ENCODE data around the gene SLC30A9.

The SLC30A9 gene

DNA sequence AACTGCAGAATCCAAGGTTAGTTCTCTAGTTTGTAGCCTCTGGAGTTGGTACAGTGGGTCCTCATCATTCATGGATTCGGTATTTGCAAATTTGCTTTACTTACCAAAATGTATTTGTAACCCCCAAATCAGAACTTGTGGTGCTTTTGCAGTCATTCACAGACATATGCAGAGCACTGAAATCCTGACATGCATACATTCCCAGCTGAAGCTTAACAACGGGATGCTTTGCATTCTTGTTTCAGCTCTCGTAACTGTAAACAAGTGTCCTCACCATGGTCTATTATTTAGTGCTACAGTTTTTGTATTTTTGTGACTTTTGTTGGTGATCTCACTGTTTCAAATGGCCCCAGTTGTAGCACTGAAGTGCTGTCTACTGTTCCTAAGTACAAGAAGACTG lies 146.0 kb downstream of the SLC30A9 start:
- no peak for DNase-seq (ENCODE audit: low read depth in 2 of 2)
